Endodermal cell (in vitro differentiated cells): ENCODE results near the gene IDH3G. TPM values are rescaled to one million over a fixed set of nuclear protein-coding genes. Genes with fewer than 3 reads are reported as not detected.

ENCODE experiments used
- DNase-seq: peaks from one replicate; pipeline ENCODE4 v3.0.0-alpha.2; 2017
- H3K27ac ChIP-seq: 2 replicates; pipeline ENCODE4 v1.5.1; 2013; ENCODE audit warnings: mild to moderate bottlenecking, low read depth, low read length, moderate library complexity
- H3K27me3 ChIP-seq: 2 replicates; pipeline ENCODE4 v1.6.1; 2013; ENCODE audit warnings: mild to moderate bottlenecking, low read length, moderate library complexity; ENCODE audit not compliant: insufficient read depth, control insufficient read depth, poor library complexity, severe bottlenecking
- H3K36me3 ChIP-seq: 2 replicates; pipeline ENCODE4 v1.7.0; 2013; ENCODE audit warnings: mild to moderate bottlenecking, low read length, moderate library complexity; ENCODE audit not compliant: control insufficient read depth, insufficient read depth
- H3K4me1 ChIP-seq: one replicate; pipeline ENCODE4 v1.7.0; 2013; ENCODE audit warnings: low read length; ENCODE audit not compliant: control insufficient read depth, insufficient read depth
- H3K4me3 ChIP-seq: 2 replicates; pipeline ENCODE4 v1.5.1; 2013; ENCODE audit warnings: mild to moderate bottlenecking, low read length, moderate library complexity
- H3K9ac ChIP-seq: 2 replicates; pipeline ENCODE4 v1.6.1; 2013; ENCODE audit warnings: mild to moderate bottlenecking, low read length, moderate library complexity; ENCODE audit not compliant: poor library complexity, severe bottlenecking; ENCODE audit errors: extremely low read depth
- H3K9me3 ChIP-seq: 2 replicates; pipeline ENCODE4 v1.6.1; 2013; ENCODE audit warnings: mild to moderate bottlenecking, low read length, moderate library complexity; ENCODE audit not compliant: control insufficient read depth
- H3K27ac Mint-ChIP-seq: 2 replicates; pipeline ENCODE4 v1.8.0; 2020; ENCODE audit warnings: mixed read lengths
- H3K27me3 Mint-ChIP-seq: 2 replicates; pipeline ENCODE4 v1.8.0; 2021; ENCODE audit warnings: mild to moderate bottlenecking, mixed read lengths; ENCODE audit not compliant: insufficient read depth
- H3K36me3 Mint-ChIP-seq: 2 replicates; pipeline ENCODE4 v1.8.0; 2020; ENCODE audit warnings: low read depth, mixed read lengths
- H3K4me1 Mint-ChIP-seq: 2 replicates; pipeline ENCODE4 v1.8.0; 2020; ENCODE audit warnings: mixed read lengths
- H3K4me3 Mint-ChIP-seq: 2 replicates; pipeline ENCODE4 v1.8.0; 2020; ENCODE audit warnings: mild to moderate bottlenecking, moderate library complexity, mixed read lengths
- H3K9me3 Mint-ChIP-seq: 2 replicates; pipeline ENCODE4 v1.8.0; 2020; ENCODE audit warnings: mild to moderate bottlenecking, mixed read lengths
- CTCF ChIP-seq: fragments of 200-600 bp; sonication (generic); conservative IDR thresholded peaks from 2 replicates; pipeline ENCODE4 v1.5.0; 2021; ENCODE audit warnings: antibody characterized with exemption, mild to moderate bottlenecking
- WGBS, 2 experiments: methylation state at CpG; one replicate each; pipeline versions ENCODE4 v1.1.5 to v1.1.7; 2013; ENCODE audit warnings: missing lambda C conversion rate in 2 of 2, mixed read lengths in 1 of 2; ENCODE audit not compliant: insufficient coverage in 1 of 2, insufficient read length in 1 of 2; 5-methylcytosine and 5-hydroxymethylcytosine counted together
- total RNA-seq, 2 donors: library from RNA; stranded (reverse); fragmentation: NEBNext Ultra II Directional in 1 of 2; extraction: Animal tissue kit (Norgen Biotek cat#: 25700) in 1 of 2; gene quantifications; 2 replicates in 1 of 2; 3 replicates in 1 of 2; pipeline ENCODE4 v1.2.1, GENCODE V29; 2021

IDH3G gene
- total RNA-seq, 2 donors from 2014 or later: 39.5 to 45.0 TPM

- H3K4me1 ChIP-seq: no peaks in the 10 kb centered on the region
- no peaks in the 10 kb centered on the region for H3K4me1 Mint-ChIP-seq
- 88 to 93% methylated on average over 6 to 23 of the region's 23 CpGs for WGBS, 2 experiments
- no peaks in the 10 kb centered on the region for H3K27me3 ChIP-seq
- no peak overlapping the region for H3K27ac Mint-ChIP-seq
- H3K36me3 Mint-ChIP-seq: no peaks in the 10 kb centered on the region
- TF ChIP-seq CTCF: no peak
- H3K36me3 ChIP-seq: no peaks in the 10 kb centered on the region
- no peak overlapping the region for H3K4me3 ChIP-seq
- no peaks in the 10 kb centered on the region for H3K27me3 Mint-ChIP-seq
- H3K4me3 Mint-ChIP-seq: no peak overlapping the region
- peak; percentile 29 for DNase-seq
- H3K9me3 Mint-ChIP-seq: peaks cover 31% of the 10 kb centered on the region
- H3K27ac ChIP-seq: no peak overlapping the region
- H3K9ac ChIP-seq: no peak overlapping the region
- no peaks in the 10 kb centered on the region for H3K9me3 ChIP-seq
These were observed 24.9 kb downstream of the IDH3G start for GRCh38 chrX:153769158-153769864.

GRCh38 chrX:153768311-153769157 lies 25.6 kb downstream of the IDH3G start:
- H3K9ac ChIP-seq: no peak overlapping the region
- peak; percentile 56 for DNase-seq

GRCh38 chrX:153767674-153768055 lies 26.5 kb downstream of the IDH3G start:
- H3K27ac Mint-ChIP-seq: no peak overlapping the region
- 94% methylated on average over 6 to 20 of the region's 20 CpGs for WGBS, 2 experiments
- peaks cover 5% of the 10 kb centered on the region for H3K27me3 Mint-ChIP-seq
- DNase-seq: no peak
- no peak overlapping the region for H3K4me3 Mint-ChIP-seq
- Histone ChIP-seq H3K9me3 (no peaks in the 10 kb centered on the region), H3K27me3 (no peaks in the 10 kb centered on the region), H3K4me3 (no peak overlapping the region), H3K9ac (no peak overlapping the region), H3K36me3 (no peaks in the 10 kb centered on the region), H3K27ac (no peak overlapping the region), H3K4me1 (no peaks in the 10 kb centered on the region)
- no peak for TF ChIP-seq CTCF
- no peaks in the 10 kb centered on the region for H3K4me1 Mint-ChIP-seq
- H3K36me3 Mint-ChIP-seq: no peaks in the 10 kb centered on the region
- peaks cover 43% of the 10 kb centered on the region for H3K9me3 Mint-ChIP-seq

More at GRCh38 chrX:153768311-153769157, 25.6 kb downstream of the IDH3G start:
- Mint-ChIP-seq H3K4me3 (no peak overlapping the region), H3K36me3 (no peaks in the 10 kb centered on the region), H3K27ac (no peak overlapping the region), H3K27me3 (peaks cover 1% of the 10 kb centered on the region), H3K9me3 (peaks cover 37% of the 10 kb centered on the region), H3K4me1 (no peaks in the 10 kb centered on the region)
- Histone ChIP-seq H3K9me3 (no peaks in the 10 kb centered on the region), H3K4me1 (no peaks in the 10 kb centered on the region), H3K36me3 (no peaks in the 10 kb centered on the region), H3K27ac (no peak overlapping the region), H3K4me3 (no peak overlapping the region), H3K27me3 (no peaks in the 10 kb centered on the region)
- WGBS, 2 experiments: 95 to 100% methylated on average over 2 to 19 of the region's 22 CpGs
- peak; percentile 53 for TF ChIP-seq CTCF
